GM18520 (cell line): ENCODE measurements around the gene CCSER1.
"Not testable (repeated sequence)": the region's sequence is repeated elsewhere in the genome, so short reads cannot be mapped to it uniquely, and the experiment has no call there.

ENCODE experiments used
- ATAC-seq: cut with Tn5 transposase; IDR thresholded peaks from one replicate; pipeline ENCODE4 v1.9.1; 2021; ENCODE audit not compliant: unreplicated experiment

Gene CCSER1

GRCh38 chr4:90904021-90904420 is 776.8 kb downstream of the CCSER1 start:
- ATAC-seq, result no peak

GRCh38 chr4:90906239-90906638 is 779.0 kb downstream of the CCSER1 start:
- no peak for ATAC-seq

- ATAC-seq, result not testable (repeated sequence)
These were observed 784.7 kb downstream of the CCSER1 start for GRCh38 chr4:90911724-90912434.

- no peak for ATAC-seq
These were observed 795.0 kb downstream of the CCSER1 start for GRCh38 chr4:90922174-90922573.

GRCh38 chr4:90926957-90927356 is 799.8 kb downstream of the CCSER1 start:
- no peak for ATAC-seq

- no peak for ATAC-seq
These were observed 816.1 kb downstream of the CCSER1 start for GRCh38 chr4:90943311-90943710.

- no peak for ATAC-seq
These were observed 819.8 kb downstream of the CCSER1 start for GRCh38 chr4:90946945-90947344.

GRCh38 chr4:90950385-90950841 is 823.2 kb downstream of the CCSER1 start:
- ATAC-seq, result no peak

GRCh38 chr4:90951037-90951436 is 823.8 kb downstream of the CCSER1 start:
- ATAC-seq, result no peak

GRCh38 chr4:90958256-90958895 is 831.2 kb downstream of the CCSER1 start:
- no peak for ATAC-seq

GRCh38 chr4:90960433-90960832 is 833.2 kb downstream of the CCSER1 start:
- ATAC-seq, result peak; percentile 57

- no peak for ATAC-seq
These were observed 833.6 kb downstream of the CCSER1 start for GRCh38 chr4:90960840-90961239.

GRCh38 chr4:90970021-90970420 is 842.8 kb downstream of the CCSER1 start:
- ATAC-seq, result no peak

GRCh38 chr4:90977726-90978125 is 850.5 kb downstream of the CCSER1 start:
- ATAC-seq, result no peak

- ATAC-seq, result no peak
These were observed 852.4 kb downstream of the CCSER1 start for GRCh38 chr4:90979556-90979955.

GRCh38 chr4:90982813-90983212 is 855.6 kb downstream of the CCSER1 start:
- ATAC-seq, result no peak

- no peak for ATAC-seq
These were observed 863.1 kb downstream of the CCSER1 start for GRCh38 chr4:90990284-90990683.

- ATAC-seq, result no peak
These were observed 865.0 kb downstream of the CCSER1 start for GRCh38 chr4:90992213-90992612.

- no peak for ATAC-seq
These were observed 867.8 kb downstream of the CCSER1 start for GRCh38 chr4:90994851-90995574.

- ATAC-seq, result no peak
These were observed 868.8 kb downstream of the CCSER1 start for GRCh38 chr4:90995996-90996395.

GRCh38 chr4:90996813-90997212 is 869.6 kb downstream of the CCSER1 start:
- ATAC-seq, result no peak

GRCh38 chr4:91015861-91016260 is 888.7 kb downstream of the CCSER1 start:
- ATAC-seq, result no peak
